C4-2B (cell line): ENCODE measurements around the gene NACC2.
"Not testable (repeated sequence)": the region's sequence is repeated elsewhere in the genome, so short reads cannot be mapped to it uniquely, and the experiment has no call there.

Experiments used
- H3K27ac ChIP-seq: fragments of 450-650 bp; 2 replicates; pipeline ENCODE4 v1.5.1; 2017
- ZFX ChIP-seq: fragments of 450-650 bp; IDR thresholded peaks from 2 replicates; pipeline ENCODE4 v1.6.1; 2017
- TF ChIP-seq, protein P1 (sequence below): fragments of 450-650 bp; conservative IDR thresholded peaks from 2 replicates; pipeline ENCODE4 v1.5.1; 2017; ENCODE audit warnings: mild to moderate bottlenecking

The NACC2 gene

DNA sequence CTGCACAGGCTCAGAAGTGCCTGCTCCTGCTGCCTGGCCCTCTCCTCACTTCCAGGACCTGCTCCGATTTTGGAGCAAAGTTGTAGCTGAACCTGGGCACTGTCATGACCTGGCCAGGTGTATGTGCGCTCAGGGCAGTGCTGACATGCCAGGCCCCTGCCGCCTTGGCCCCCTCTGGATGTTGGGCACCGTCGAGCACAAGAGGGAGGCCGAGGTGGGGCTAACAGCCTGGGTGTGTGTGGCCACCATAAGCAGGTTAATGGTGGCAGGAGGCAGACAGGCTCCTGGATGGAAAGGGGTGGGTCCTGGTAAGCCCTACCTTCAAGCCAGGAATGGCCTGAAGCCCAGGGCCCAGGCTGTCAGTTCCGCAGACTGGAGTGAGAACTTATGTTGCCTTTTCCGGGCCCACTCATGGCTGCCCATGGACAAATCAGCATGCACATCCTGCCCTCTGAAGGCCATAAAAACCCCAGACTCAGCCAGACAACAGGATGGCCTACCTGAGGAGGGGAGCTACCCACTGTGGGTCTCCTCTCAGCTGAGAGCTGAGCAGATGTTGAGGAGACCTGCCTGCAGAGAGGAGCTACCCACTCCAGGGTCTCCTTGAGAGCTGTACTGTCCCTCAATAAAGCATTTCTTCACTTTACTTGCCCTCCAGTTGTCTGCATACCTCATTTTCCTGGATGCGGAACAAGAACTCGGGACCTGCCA lies 66.2 kb downstream of the NACC2 start:
- H3K27ac ChIP-seq = no peak overlapping the region
- TF ChIP-seq, protein P1, sequence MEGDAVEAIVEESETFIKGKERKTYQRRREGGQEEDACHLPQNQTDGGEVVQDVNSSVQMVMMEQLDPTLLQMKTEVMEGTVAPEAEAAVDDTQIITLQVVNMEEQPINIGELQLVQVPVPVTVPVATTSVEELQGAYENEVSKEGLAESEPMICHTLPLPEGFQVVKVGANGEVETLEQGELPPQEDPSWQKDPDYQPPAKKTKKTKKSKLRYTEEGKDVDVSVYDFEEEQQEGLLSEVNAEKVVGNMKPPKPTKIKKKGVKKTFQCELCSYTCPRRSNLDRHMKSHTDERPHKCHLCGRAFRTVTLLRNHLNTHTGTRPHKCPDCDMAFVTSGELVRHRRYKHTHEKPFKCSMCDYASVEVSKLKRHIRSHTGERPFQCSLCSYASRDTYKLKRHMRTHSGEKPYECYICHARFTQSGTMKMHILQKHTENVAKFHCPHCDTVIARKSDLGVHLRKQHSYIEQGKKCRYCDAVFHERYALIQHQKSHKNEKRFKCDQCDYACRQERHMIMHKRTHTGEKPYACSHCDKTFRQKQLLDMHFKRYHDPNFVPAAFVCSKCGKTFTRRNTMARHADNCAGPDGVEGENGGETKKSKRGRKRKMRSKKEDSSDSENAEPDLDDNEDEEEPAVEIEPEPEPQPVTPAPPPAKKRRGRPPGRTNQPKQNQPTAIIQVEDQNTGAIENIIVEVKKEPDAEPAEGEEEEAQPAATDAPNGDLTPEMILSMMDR = no peak
- no peak for TF ChIP-seq ZFX

DNA sequence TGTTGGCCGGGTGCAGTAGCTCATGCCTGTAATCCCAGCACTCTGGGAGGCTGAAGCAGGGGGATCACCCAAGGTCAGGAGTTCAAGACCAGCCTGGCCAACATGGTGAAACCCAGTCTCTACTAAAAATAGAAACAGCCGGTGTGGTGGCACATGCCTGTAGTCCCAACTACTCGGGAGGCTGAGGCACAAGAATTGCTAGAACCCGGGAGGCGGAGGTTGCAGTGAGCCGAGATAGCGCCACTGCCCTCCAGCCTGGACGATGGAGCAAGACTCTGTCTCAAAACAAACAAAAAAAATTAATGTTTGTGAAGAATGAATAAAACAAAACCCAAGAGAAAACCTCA lies 68.2 kb downstream of the NACC2 start:
- not testable (repeated sequence) for H3K27ac ChIP-seq

DNA sequence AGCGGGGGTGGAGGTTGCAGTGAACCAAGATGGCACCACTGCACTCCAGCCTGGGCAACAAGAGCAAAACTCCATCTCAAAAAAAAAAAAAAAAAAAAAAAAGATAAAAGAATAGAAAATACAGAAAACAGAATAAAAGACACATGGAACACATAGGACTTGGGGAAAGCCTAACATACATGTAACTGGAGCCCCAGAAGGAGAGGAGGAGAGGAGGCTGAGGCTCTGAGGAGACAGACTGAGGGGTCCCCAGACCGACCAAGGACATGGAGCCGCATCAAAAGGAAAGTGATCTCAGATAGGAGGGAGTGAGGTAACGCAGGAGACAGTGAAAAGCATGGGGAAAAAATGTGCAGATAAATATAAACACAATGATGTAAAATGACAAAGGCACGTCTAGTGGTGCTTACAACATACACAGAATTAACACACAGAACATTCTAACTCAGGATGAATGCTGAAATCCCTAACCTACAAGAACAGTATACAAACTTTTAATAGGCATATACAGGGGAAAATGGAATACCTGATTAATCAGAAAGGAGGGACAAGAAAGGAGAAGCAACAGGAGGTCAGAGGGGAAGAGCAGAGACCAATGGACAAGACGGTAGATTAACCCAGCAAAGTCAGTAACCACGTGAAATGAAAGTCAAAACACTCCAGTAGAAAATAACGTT lies 68.7 kb downstream of the NACC2 start:
- TF ChIP-seq, protein P1 = no peak
- no peak for TF ChIP-seq ZFX
- H3K27ac ChIP-seq = no peak overlapping the region

DNA sequence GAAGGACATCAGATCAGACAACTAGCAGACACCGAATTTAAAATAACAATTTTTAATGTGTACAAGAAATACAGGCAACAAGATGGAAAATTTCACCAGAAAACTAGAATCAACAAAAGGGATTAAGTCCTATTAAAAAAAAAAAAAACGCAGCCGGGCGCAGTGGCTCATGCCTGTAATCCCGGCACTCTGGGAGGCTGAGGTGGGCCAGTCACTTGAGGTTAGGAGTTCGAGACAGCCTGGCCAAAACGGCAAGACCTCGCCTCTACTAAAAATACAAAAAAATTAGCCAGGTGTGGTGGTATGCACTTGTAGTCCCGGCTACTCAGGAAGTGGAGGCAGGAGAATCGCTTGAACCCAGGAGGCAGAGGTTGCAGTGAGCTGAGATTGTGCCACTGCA lies 69.6 kb downstream of the NACC2 start:
- no peak for TF ChIP-seq ZFX
- TF ChIP-seq, protein P1 = no peak
- no peak overlapping the region for H3K27ac ChIP-seq

DNA sequence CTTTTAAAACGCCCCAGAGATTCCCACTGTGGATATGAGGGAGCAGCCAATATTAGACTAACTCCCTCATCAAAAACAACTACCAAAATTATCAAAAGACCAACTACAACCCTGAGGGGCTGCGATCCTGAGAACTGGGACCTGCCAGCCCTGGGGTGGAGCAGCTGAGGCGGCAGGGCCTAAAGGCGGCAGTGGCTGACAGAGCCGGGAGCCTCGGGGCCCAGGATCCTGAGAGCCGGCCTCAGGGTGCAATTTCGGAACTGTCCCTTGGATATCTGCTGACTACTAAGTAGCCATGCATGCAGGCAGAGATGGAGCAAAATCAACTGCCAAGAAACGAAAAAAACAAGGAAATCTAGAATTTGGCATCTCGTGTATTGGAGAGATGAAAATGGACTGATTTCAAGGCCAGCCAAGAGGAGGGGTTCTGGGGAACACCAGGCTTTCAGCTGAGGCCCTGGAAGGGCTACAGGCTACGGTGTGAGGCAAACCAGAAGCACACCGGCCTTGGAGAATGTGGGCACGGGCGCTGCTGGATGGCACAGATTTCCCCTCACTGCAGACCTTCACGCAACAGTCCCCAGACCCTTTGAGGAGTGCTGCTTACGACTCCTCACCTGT lies 70.3 kb downstream of the NACC2 start:
- no peak for TF ChIP-seq ZFX
- TF ChIP-seq, protein P1 = no peak
- H3K27ac ChIP-seq = no peak overlapping the region

DNA sequence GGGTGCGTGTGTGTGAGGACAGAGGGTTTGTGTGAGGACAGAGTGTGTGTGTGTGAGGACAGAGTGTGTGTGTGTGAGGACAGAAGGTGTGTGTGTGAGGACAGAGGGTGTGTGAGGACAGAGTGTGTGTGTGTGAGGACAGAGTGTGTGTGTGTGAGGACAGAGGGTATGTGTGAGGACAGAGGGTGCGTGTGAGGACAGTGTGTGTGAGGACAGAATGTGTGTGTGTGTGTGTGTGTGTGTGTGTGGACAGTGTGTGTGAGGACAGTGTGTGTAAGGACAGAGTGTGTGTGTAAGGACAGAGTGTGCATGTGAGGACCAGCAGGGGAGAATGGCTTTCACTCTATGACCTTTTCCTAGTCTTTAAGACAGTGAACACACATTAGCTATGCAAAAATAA lies 70.8 kb downstream of the NACC2 start:
- TF ChIP-seq, protein P1 = no peak
- no peak for TF ChIP-seq ZFX
- H3K27ac ChIP-seq = no peak overlapping the region

DNA sequence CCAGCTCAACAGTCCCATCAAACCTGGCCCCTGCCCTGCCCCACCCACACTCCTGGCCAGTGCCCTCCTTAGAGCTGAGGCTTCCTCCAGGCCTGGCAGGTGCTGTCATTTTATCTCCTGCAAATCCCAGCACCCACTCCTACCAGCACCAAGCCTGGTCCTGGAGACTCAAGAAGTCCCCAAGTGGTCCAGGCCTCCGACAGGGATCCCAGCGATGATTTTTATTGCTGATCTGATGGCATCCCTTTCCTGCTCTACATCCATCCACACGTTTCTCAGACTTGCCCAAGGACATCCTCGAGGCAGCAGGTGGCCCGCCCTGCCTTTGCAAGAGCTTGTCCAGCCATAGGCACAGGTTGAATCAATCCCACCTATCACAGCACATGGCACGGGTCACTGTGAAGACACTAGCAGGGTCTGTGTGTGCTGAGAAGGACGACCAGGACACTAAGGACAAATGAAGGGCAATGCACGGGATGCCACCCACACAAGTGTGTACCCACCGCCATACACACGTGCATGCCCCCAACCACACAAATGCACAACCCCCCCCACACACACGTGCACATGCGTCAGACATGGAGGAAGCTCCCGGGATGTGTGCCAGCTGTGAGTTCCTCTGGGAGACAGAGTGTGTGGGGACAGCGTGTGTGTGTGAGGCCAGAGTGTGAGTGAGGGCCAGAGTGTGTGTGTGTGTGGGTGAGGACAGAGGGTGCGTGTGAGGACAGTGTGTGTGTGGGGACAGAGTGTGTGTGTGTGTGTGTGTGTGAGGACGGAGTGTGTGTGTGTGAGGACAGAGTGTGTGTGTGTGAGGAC lies 71.5 kb downstream of the NACC2 start:
- TF ChIP-seq, protein P1 = no peak
- TF ChIP-seq ZFX = no peak
- H3K27ac ChIP-seq = no peak overlapping the region
